Fibroblast of peridontal ligament (primary cell): ENCODE results near the gene DNAJC13.
"Not testable (repeated sequence)": the region's sequence is repeated elsewhere in the genome, so short reads cannot be mapped to it uniquely, and the experiment has no call there.

Source experiments
- DNase-seq: peaks from one replicate; pipeline ENCODE4 v3.0.0-alpha.2; 2010; ENCODE audit errors: extremely low read depth

The DNAJC13 gene

GRCh38 chr3:132416807-132417694 lies at the start of gene DNAJC13:
Gene DNAJC13, plus strand, starts transcription at chr3:132417502. Its CDS starts 17,049 bp downstream, at chr3:132434551.
- DNase-seq = peak; percentile 95

GRCh38 chr3:132368515-132368914 lies 48.8 kb upstream of the DNAJC13 start:
- DNase-seq = no peak

GRCh38 chr3:132368962-132369361 lies 48.3 kb upstream of the DNAJC13 start:
- DNase-seq = no peak

GRCh38 chr3:132376945-132377354 lies 40.4 kb upstream of the DNAJC13 start:
- not testable (repeated sequence) for DNase-seq

- DNase-seq = no peak
Measured at GRCh38 chr3:132378048-132378762, 39.1 kb upstream of the DNAJC13 start.

- no peak for DNase-seq
Measured at GRCh38 chr3:132378846-132379245, 38.5 kb upstream of the DNAJC13 start.

- DNase-seq = peak; percentile 29
Measured at GRCh38 chr3:132380920-132381319, 36.4 kb upstream of the DNAJC13 start.

- no peak for DNase-seq
Measured at GRCh38 chr3:132381348-132381944, 35.9 kb upstream of the DNAJC13 start.

- no peak for DNase-seq
Measured at GRCh38 chr3:132382267-132382666, 35.0 kb upstream of the DNAJC13 start.

- no peak for DNase-seq
Measured at GRCh38 chr3:132382688-132383194, 34.6 kb upstream of the DNAJC13 start.

- DNase-seq = no peak
Measured at GRCh38 chr3:132386259-132386658, 31.0 kb upstream of the DNAJC13 start.

- not testable (repeated sequence) for DNase-seq
Measured at GRCh38 chr3:132392675-132393074, 24.6 kb upstream of the DNAJC13 start.

GRCh38 chr3:132394320-132394719 lies 23.0 kb upstream of the DNAJC13 start:
- peak; percentile 81 for DNase-seq

GRCh38 chr3:132395126-132395525 lies 22.2 kb upstream of the DNAJC13 start:
- no peak for DNase-seq

- DNase-seq = no peak
Measured at GRCh38 chr3:132396255-132396654, 21.0 kb upstream of the DNAJC13 start.

- DNase-seq = not testable (repeated sequence)
Measured at GRCh38 chr3:132396776-132397175, 20.5 kb upstream of the DNAJC13 start.

GRCh38 chr3:132399054-132399929 lies 18.0 kb upstream of the DNAJC13 start:
- peak; percentile 85 for DNase-seq

GRCh38 chr3:132401255-132401654 lies 16.0 kb upstream of the DNAJC13 start:
- no peak for DNase-seq

- no peak for DNase-seq
Measured at GRCh38 chr3:132404276-132404675, 13.0 kb upstream of the DNAJC13 start.

GRCh38 chr3:132405188-132405587 lies 12.1 kb upstream of the DNAJC13 start:
- DNase-seq = peak; percentile 54

- no peak for DNase-seq
Measured at GRCh38 chr3:132405609-132406299, 11.5 kb upstream of the DNAJC13 start.
